Panc1 (cell line): ENCODE measurements around the gene CPT2. TPM values are rescaled to one million over a fixed set of nuclear protein-coding genes. Genes with fewer than 3 reads are reported as not detected.
"Not testable (repeated sequence)": the region's sequence is repeated elsewhere in the genome, so short reads cannot be mapped to it uniquely, and the experiment has no call there.

Source experiments
- ATAC-seq: fragments of 200-7000 bp; cut with Tn5 transposase; 2 replicates; pipeline ENCODE4 v1.9.1; 2020; ENCODE audit warnings: mild to moderate bottlenecking, moderate library complexity
- BruUV-seq: library from RNA; stranded (reverse); fragments of 400-500 nt; replicated peaks from 2 replicates; lab custom pipeline; 2021; lab: Mats Ljungman, UMichigan
- CTCF ChIA-PET: fragments of 300-600 bp; sonication (Branson Sonifier 250); formaldehyde crosslinking; loops from one replicate; lab custom pipeline; 2022; ENCODE audit warnings: antibody characterized with exemption; lab: Charles Lee
- POLR2A ChIA-PET: fragments of 300-600 bp; sonication (Branson Sonifier 250); formaldehyde crosslinking; loops from one replicate; lab custom pipeline; 2022; ENCODE audit warnings: antibody characterized with exemption; lab: Charles Lee
- DNase-seq: peaks from one replicate; pipeline ENCODE4 v3.0.0-alpha.2; 2010; ENCODE audit warnings: low read depth, low spot score
- H3K27ac ChIP-seq: 2 replicates; pipeline ENCODE4 v1.5.1; 2011; ENCODE audit warnings: mild to moderate bottlenecking, low read length, inconsistent platforms
- H3K27me3 ChIP-seq: fragments of 200-500 bp; sonication (Bioruptor generic); 2 replicates; pipeline ENCODE4 v1.6.0; 2014; ENCODE audit warnings: low read length, inconsistent platforms; ENCODE audit not compliant: control insufficient read depth, insufficient read depth
- H3K36me3 ChIP-seq: fragments of 200-500 bp; sonication (Bioruptor generic); 2 replicates; pipeline ENCODE4 v1.5.1; 2014; ENCODE audit warnings: inconsistent platforms, mild to moderate bottlenecking, low read length, moderate library complexity; ENCODE audit not compliant: control insufficient read depth, insufficient read depth
- H3K4me1 ChIP-seq: 2 replicates; pipeline ENCODE4 v1.5.1; 2011; ENCODE audit warnings: inconsistent platforms, mild to moderate bottlenecking, low read length, moderate library complexity; ENCODE audit not compliant: control insufficient read depth, insufficient read depth
- H3K4me3 ChIP-seq, 2 experiments: 2 replicates each; pipeline ENCODE4 v1.5.1; 2011 to 2012; ENCODE audit warnings: low read depth in 2 of 2, low read length in 2 of 2, mild to moderate bottlenecking in 2 of 2, inconsistent platforms in 1 of 2, moderate library complexity in 1 of 2
- H3K9me3 ChIP-seq: fragments of 200-500 bp; sonication (Bioruptor generic); 2 replicates; pipeline ENCODE4 v1.5.1; 2014; ENCODE audit warnings: low read depth, mild to moderate bottlenecking, inconsistent platforms, low read length, moderate library complexity; ENCODE audit not compliant: control insufficient read depth, insufficient read depth
- POLR2AphosphoS5 ChIP-seq: IDR thresholded peaks from 2 replicates; pipeline ENCODE4 v1.6.1; 2012; ENCODE audit warnings: mild to moderate bottlenecking, low read depth, low read length, moderate library complexity
- REST ChIP-seq, 2 experiments: IDR thresholded peaks; 2 replicates each; pipeline ENCODE4 v1.6.1; 2011 to 2012; ENCODE audit warnings: low read depth in 2 of 2, control low read depth in 1 of 2, low read length in 1 of 2, mild to moderate bottlenecking in 1 of 2, moderate library complexity in 1 of 2; ENCODE audit not compliant: insufficient read depth in 1 of 2
- SIN3A ChIP-seq: IDR thresholded peaks from 2 replicates; pipeline ENCODE4 v1.6.1; 2012; ENCODE audit warnings: low read depth, mild to moderate bottlenecking, low read length, moderate library complexity, borderline replicate concordance; ENCODE audit not compliant: insufficient read depth
- TCF7L2 ChIP-seq: IDR thresholded peaks from 2 replicates; pipeline ENCODE4 v1.6.1; 2011; ENCODE audit warnings: mild to moderate bottlenecking, low read depth, low read length, inconsistent platforms
- in situ Hi-C: cut with HindIII; loops from 2 replicates; pipeline ENCODE4 v1.10.0; 2016; ENCODE audit warnings: low sequenced_read_pairs, low pct_unique_long_range_greater_than_20kb
- intact Hi-C: fragments of 100-400 bp; cut with micrococcal nuclease; formaldehyde crosslinking; loops from one replicate; pipeline ENCODE4 v1.10.0; 2022; ENCODE audit not compliant: unreplicated experiment
- total RNA-seq: library from RNA; stranded (reverse); gene quantifications from one replicate; pipeline ENCODE4 v1.2.1, GENCODE V29; 2021; ENCODE audit not compliant: unreplicated experiment
- TF ChIP-seq, protein P1 (sequence below): fragments of 450-650 bp; IDR thresholded peaks from 2 replicates; pipeline ENCODE4 v1.5.1; 2017; ENCODE audit warnings: mild to moderate bottlenecking

CPT2 gene
- total RNA-seq, 1 experiment from 2014 or later: 18.9 TPM

GRCh38 chr1:53203466-53203865 lies 6.8 kb downstream of the CPT2 start:
- intact Hi-C loops: no loop called here
- Histone ChIP-seq H3K4me1 (no peaks in the 10 kb centered on the region), H3K27me3 (no peaks in the 10 kb centered on the region), H3K36me3 (peaks cover 11% of the 10 kb centered on the region), H3K4me3 (no peak overlapping the region), H3K9me3 (peaks cover 6% of the 10 kb centered on the region; the same call in 1 of the 2 replicates), H3K27ac (no peak overlapping the region)
- in situ Hi-C loops: no loop called here
- TF ChIP-seq POLR2AphosphoS5 (no peak), SIN3A (no peak), TCF7L2 (no peak), REST (IDR thresholded peaks at IDR 0.05; ENCODE audit: insufficient read depth in 1 of 2, low read depth in 2 of 2, low read length in 1 of 2) (no peak)
- TF ChIP-seq, protein P1, sequence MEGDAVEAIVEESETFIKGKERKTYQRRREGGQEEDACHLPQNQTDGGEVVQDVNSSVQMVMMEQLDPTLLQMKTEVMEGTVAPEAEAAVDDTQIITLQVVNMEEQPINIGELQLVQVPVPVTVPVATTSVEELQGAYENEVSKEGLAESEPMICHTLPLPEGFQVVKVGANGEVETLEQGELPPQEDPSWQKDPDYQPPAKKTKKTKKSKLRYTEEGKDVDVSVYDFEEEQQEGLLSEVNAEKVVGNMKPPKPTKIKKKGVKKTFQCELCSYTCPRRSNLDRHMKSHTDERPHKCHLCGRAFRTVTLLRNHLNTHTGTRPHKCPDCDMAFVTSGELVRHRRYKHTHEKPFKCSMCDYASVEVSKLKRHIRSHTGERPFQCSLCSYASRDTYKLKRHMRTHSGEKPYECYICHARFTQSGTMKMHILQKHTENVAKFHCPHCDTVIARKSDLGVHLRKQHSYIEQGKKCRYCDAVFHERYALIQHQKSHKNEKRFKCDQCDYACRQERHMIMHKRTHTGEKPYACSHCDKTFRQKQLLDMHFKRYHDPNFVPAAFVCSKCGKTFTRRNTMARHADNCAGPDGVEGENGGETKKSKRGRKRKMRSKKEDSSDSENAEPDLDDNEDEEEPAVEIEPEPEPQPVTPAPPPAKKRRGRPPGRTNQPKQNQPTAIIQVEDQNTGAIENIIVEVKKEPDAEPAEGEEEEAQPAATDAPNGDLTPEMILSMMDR: no peak
- ATAC-seq (no peak), DNase-seq (no peak)
- POLR2A ChIA-PET: no interaction called here
- CTCF ChIA-PET: no interaction called here
- TSS peak; percentile 9 for BruUV-seq

- H3K4me3 ChIP-seq, H3K27ac ChIP-seq, intact Hi-C loops, H3K4me1 ChIP-seq, H3K27me3 ChIP-seq, DNase-seq, ATAC-seq, CTCF ChIA-PET, H3K9me3 ChIP-seq, in situ Hi-C loops, POLR2A ChIA-PET, BruUV-seq: not testable (repeated sequence)
- H3K36me3 ChIP-seq: peaks cover 11% of the 10 kb centered on the region
Measured at GRCh38 chr1:53205496-53205895, 8.9 kb downstream of the CPT2 start.

DNA sequence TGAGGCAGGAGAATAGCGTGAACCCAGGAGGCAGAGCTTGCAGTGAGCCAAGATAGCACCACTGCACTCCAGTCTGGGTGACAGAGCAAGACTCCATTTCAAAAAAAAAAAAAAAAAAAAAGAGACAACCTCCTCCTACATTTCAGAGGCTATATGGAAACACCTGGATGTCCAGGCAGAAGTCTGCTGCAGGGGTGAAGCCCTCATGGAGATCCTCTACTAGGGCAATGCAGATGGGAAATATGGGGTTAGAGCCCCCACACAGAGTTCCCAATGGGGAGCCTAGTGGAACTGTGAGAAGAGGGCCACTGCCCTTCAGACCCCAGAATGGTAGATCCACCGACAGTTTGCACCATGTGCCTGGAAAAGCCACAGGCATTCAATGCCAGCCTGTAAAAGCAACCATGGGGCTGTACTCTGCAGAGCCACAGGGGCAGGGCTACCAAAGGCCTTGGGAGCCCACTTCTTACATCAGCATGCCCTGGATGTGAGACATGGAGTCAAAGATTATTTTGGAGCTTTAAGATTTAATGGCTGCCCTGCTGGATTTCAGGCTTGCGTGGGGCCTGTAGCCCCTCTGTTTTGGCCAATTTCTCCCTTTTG lies 9.6 kb downstream of the CPT2 start:
- in situ Hi-C loops, H3K9me3 ChIP-seq, H3K4me1 ChIP-seq, intact Hi-C loops, POLR2A ChIA-PET, BruUV-seq, CTCF ChIA-PET, H3K4me3 ChIP-seq, H3K27ac ChIP-seq, ATAC-seq, H3K27me3 ChIP-seq, DNase-seq: not testable (repeated sequence)
- peaks cover 11% of the 10 kb centered on the region for H3K36me3 ChIP-seq
